GM21390 (cell line): ENCODE data around the gene TTC7B.
A peak's percentile ranks its signal among the peaks of the same experiment; 100 is the strongest.

Source experiments
- ATAC-seq: cut with Tn5 transposase; IDR thresholded peaks from one replicate; pipeline ENCODE4 v1.9.1; 2021; ENCODE audit not compliant: unreplicated experiment

The TTC7B gene

GRCh38 chr14:90777830-90778485 is 38.3 kb downstream of the TTC7B start:
- no peak for ATAC-seq

- ATAC-seq: no peak
Measured at GRCh38 chr14:90777358-90777757, 38.9 kb downstream of the TTC7B start.

GRCh38 chr14:90775441-90775840 is 40.8 kb downstream of the TTC7B start:
- ATAC-seq: no peak

GRCh38 chr14:90774316-90774715 is 41.9 kb downstream of the TTC7B start:
- no peak for ATAC-seq

- no peak for ATAC-seq
Measured at GRCh38 chr14:90773705-90774104, 42.5 kb downstream of the TTC7B start.

- no peak for ATAC-seq
Measured at GRCh38 chr14:90773196-90773486, 43.1 kb downstream of the TTC7B start.

GRCh38 chr14:90767899-90768298 is 48.3 kb downstream of the TTC7B start:
- no peak for ATAC-seq

GRCh38 chr14:90760591-90761316 is 55.5 kb downstream of the TTC7B start:
- no peak for ATAC-seq

GRCh38 chr14:90760078-90760444 is 56.2 kb downstream of the TTC7B start:
- no peak for ATAC-seq

GRCh38 chr14:90759370-90760077 is 56.7 kb downstream of the TTC7B start:
- ATAC-seq: peak; percentile 36

- no peak for ATAC-seq
Measured at GRCh38 chr14:90758959-90759358, 57.3 kb downstream of the TTC7B start.

- peak; percentile 89 for ATAC-seq
Measured at GRCh38 chr14:90758028-90758889, 58.0 kb downstream of the TTC7B start.

GRCh38 chr14:90757452-90757851 is 58.8 kb downstream of the TTC7B start:
- no peak for ATAC-seq

GRCh38 chr14:90756755-90757345 is 59.4 kb downstream of the TTC7B start:
- ATAC-seq: no peak

GRCh38 chr14:90755661-90756304 is 60.4 kb downstream of the TTC7B start:
- ATAC-seq: no peak

GRCh38 chr14:90753456-90754005 is 62.7 kb downstream of the TTC7B start:
- ATAC-seq: no peak

GRCh38 chr14:90750701-90751100 is 65.5 kb downstream of the TTC7B start:
- ATAC-seq: no peak

- no peak for ATAC-seq
Measured at GRCh38 chr14:90750191-90750590, 66.0 kb downstream of the TTC7B start.

- ATAC-seq: no peak
Measured at GRCh38 chr14:90747909-90748308, 68.3 kb downstream of the TTC7B start.

- no peak for ATAC-seq
Measured at GRCh38 chr14:90743826-90744225, 72.4 kb downstream of the TTC7B start.
